Stomach smooth muscle (tissue), 2 donors: ENCODE results near the gene MCM3.

ENCODE experiments used
- H3K27ac ChIP-seq: one replicate; pipeline ENCODE4 v1.7.0; 2013; ENCODE audit warnings: mild to moderate bottlenecking, low read length, inconsistent platforms
- H3K27me3 ChIP-seq, 2 donors: one replicate each; pipeline ENCODE4 v1.7.0; 2013; ENCODE audit warnings: low read length in 2 of 2; ENCODE audit not compliant: insufficient read depth in 2 of 2, control insufficient read depth in 1 of 2
- H3K36me3 ChIP-seq, 2 donors: one replicate each; pipeline ENCODE4 v1.7.0; 2013; ENCODE audit warnings: low read length in 2 of 2; ENCODE audit not compliant: control insufficient read depth in 2 of 2, insufficient read depth in 2 of 2
- H3K4me1 ChIP-seq: one replicate; pipeline ENCODE4 v1.7.0; 2013; ENCODE audit warnings: low read length; ENCODE audit not compliant: control insufficient read depth, insufficient read depth
- H3K4me3 ChIP-seq, 2 donors: one replicate each; pipeline ENCODE4 v1.7.0; 2013; ENCODE audit warnings: low read length in 2 of 2
- H3K9ac ChIP-seq, 2 donors: one replicate each; pipeline ENCODE4 v1.7.0; 2013; ENCODE audit warnings: low read length in 2 of 2, mild to moderate bottlenecking in 1 of 2
- H3K9me3 ChIP-seq, 2 donors: one replicate each; pipeline ENCODE4 v1.7.0; 2013; ENCODE audit warnings: low read length in 2 of 2; ENCODE audit not compliant: control insufficient read depth in 2 of 2
- donor health status: healthy.
- donor health status: Pancreatic carcinoma.

Gene MCM3

DNA sequence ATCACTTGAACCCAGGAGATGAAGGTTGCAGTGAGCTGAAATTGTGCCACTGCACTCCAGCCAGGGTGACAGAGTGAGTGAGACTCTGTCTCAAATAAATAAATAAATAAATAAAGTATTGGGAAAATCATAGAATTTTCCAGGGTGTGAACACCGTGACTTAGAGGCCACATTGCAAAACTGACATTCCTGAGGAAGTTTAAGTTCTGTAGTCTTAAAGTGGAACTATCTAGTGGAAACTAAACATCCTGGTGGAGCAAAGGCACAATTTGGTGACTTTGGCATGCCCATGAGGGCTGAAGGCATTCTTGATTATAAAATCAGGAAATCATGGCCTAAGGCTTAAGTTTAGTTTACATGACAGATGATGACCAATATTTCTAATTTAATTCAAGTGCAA lies 32.7 kb upstream of the MCM3 start:
- H3K27ac ChIP-seq: no peak overlapping the region

DNA sequence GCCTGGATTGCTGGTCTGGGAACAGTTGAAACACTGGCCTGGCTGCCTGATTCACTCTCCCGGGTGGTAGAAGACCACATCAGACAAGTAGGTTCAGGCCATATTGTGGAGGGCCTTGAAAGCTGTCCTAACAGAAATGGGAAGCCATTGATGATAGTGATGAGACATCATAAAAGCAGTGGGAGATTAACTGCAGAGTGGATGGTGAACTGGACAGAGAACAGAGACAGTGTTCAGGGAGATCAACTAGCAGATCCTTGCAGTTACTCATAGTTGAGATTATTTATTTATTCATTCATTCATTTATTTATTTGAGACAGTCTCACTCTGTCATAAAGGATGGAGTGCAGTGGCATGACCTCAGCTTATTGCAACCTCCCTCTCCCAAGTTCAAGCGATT lies 30.2 kb upstream of the MCM3 start:
- no peak overlapping the region for H3K27ac ChIP-seq
- H3K27me3 ChIP-seq: no peaks in the 10 kb centered on the region
- H3K9me3 ChIP-seq: no peaks in the 10 kb centered on the region
- H3K4me3 ChIP-seq: no peak overlapping the region
- no peaks in the 10 kb centered on the region for H3K36me3 ChIP-seq
- no peaks in the 10 kb centered on the region for H3K4me1 ChIP-seq
- no peak overlapping the region for H3K9ac ChIP-seq

More for the DNA sequence above, 32.7 kb upstream of the MCM3 start:
- no peak overlapping the region for H3K9ac ChIP-seq
- H3K36me3 ChIP-seq: no peaks in the 10 kb centered on the region
- H3K4me1 ChIP-seq: no peaks in the 10 kb centered on the region
- no peak overlapping the region for H3K4me3 ChIP-seq
- H3K9me3 ChIP-seq: no peaks in the 10 kb centered on the region
- H3K27me3 ChIP-seq: no peaks in the 10 kb centered on the region

DNA sequence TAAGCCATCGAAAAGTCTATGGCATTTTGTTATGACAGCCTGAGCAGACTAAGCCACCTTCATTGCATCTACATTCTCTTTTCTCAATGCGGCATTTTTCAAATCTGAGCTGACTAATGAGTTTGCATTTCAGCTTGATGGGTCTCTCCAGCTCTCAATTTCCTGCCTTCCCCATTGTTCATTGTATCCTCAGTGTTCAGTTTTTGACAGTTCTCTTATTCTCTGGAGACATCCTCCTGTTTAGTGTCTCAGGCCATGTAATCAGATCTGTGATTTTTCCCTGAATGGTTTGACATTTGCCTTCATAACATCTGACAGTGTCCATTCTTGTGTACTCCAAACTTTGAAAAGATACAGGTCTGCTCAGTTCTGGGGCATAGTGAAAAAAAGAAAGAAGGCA lies 27.9 kb upstream of the MCM3 start:
- Histone ChIP-seq H3K9me3 (no peaks in the 10 kb centered on the region), H3K4me1 (no peaks in the 10 kb centered on the region), H3K27me3 (no peaks in the 10 kb centered on the region), H3K36me3 (no peaks in the 10 kb centered on the region), H3K4me3 (no peak overlapping the region), H3K9ac (no peak overlapping the region), H3K27ac (no peak overlapping the region)

DNA sequence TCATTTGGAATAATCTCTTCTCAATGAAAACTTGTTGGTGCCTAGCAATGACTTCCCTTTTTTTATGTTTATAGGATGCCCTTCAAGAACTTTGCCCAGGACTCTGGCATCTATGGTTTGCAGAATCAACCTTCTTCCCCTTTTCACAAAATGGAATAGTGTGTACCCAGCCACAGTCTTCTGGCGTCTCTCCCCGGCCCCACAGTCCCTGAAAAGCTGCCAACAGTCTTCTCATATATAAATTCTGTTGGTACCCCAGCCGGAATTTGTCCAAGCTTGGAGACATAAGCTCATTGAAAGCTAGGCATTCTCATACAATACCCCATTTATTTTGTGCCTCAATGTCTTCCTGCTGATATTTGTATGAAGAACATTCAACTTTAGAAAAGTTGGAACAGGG lies 26.4 kb upstream of the MCM3 start:
- no peak overlapping the region for H3K9ac ChIP-seq
- H3K36me3 ChIP-seq: no peaks in the 10 kb centered on the region
- no peak overlapping the region for H3K4me3 ChIP-seq
- H3K27ac ChIP-seq: no peak overlapping the region
- no peaks in the 10 kb centered on the region for H3K4me1 ChIP-seq
- no peaks in the 10 kb centered on the region for H3K9me3 ChIP-seq
- no peaks in the 10 kb centered on the region for H3K27me3 ChIP-seq

DNA sequence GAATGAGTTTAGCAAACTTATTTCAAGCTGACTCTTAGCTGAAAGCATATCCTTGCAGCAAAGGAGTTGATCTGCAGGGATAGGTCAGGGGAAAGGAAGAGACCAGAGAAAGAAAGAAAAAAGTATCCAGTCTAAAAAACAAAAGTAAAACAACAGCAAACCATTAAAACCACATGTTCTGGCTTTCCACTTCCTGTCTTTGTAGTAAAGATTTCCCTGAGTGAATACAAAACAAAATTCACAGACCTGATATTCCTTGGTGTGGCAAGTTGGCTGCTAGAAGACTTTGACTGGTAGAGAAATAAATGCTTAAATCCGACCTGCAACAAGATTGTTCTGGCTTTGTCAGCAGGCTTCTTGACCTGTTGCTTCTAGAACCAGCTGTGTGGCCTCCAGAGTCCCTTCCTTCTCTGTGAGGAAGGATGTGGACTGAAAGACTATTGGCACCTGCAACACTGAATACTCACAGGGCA lies 23.4 kb upstream of the MCM3 start:
- Histone ChIP-seq H3K36me3 (no peaks in the 10 kb centered on the region), H3K9me3 (no peaks in the 10 kb centered on the region), H3K9ac (no peak overlapping the region), H3K4me3 (no peak overlapping the region), H3K27me3 (no peaks in the 10 kb centered on the region), H3K4me1 (peaks cover 7% of the 10 kb centered on the region), H3K27ac (no peak overlapping the region)

DNA sequence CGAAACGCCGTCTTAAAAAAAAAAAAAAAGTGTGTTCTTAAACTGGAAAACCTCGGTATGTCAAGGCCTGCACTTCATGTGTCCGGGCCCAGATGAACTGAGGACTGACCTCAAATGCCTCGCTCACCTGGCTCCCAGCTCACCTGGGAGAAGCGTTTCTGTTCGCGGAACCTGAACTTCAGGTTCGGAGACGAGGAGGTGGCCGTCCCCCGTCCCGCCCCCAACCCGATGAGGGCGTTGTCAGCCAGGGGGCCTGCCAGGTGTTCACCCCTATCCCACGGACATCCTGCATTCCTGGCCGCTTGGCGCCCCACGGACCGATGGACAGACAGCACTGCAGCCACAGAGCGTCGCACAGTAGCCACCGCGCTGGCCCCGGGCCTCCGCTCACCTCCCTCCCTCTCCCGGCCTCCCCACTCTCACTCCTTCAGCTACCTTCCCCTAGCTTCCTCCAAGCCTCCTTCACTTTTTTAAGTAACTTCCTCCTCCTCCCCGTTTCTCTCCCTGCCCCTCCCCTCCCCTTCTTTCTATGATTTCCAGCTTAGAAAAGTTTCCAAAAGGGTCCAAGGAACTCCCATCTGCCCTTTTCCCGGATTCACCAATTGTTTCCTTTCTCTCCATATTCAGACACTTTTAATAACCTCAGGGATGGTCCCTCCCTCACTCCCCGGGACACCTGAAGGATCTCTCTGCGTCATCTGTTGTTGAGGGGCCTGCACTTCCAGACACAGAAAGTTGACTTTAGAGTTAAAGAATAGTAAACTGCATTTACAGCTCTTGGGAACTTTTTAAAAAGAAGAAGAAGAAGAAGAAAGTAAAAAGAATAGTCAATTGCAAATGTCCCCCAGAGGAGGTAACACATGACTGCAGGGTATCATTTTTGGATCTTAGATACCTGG lies 22.7 kb upstream of the MCM3 start:
- H3K9ac ChIP-seq: no peak overlapping the region
- H3K4me3 ChIP-seq: no peak overlapping the region
- no peak overlapping the region for H3K27ac ChIP-seq
- no peaks in the 10 kb centered on the region for H3K9me3 ChIP-seq
- peaks cover 7% of the 10 kb centered on the region for H3K4me1 ChIP-seq
- H3K27me3 ChIP-seq: no peaks in the 10 kb centered on the region
- no peaks in the 10 kb centered on the region for H3K36me3 ChIP-seq

DNA sequence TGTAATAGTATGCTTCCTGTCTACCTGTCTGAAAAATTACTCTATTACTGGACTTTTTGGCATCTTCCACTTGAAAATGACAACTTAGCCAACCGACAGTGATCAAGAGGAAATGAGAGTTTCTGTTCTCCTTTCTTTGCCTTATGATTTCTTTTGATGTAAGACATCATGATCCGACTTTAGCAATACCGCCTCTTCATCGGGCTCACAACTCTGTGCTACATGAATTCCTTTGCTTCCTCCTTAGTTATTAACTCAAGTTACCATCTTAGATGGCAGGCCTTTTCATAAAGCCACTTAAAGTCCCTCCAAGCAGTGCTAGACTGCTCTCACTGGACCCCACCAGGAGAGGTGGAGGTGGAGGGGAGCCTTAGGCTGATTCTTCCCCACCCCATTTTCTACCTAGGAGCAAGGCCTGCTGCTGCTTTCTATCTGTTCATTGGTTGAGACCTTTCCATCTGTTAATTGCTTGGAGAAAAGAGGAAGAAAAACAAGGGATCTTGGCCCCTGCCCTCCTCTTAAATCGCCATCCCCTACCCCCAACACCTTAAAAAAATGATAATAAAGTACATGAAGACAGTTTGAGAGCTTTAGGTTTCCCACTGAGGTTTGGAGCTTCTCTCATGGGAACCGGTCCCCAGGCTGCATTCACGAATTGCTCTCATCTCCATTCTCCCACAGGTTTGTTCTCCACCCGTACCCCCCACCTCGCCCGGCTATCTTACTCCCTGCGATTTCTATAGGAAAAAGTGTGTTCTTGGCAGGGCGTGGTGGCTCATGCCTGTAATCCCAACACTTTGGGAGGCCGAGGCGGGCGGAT lies 21.6 kb upstream of the MCM3 start:
- Histone ChIP-seq H3K27ac (peak overlapping the region; percentile 56), H3K27me3 (no peaks in the 10 kb centered on the region), H3K9ac (no peak overlapping the region), H3K9me3 (no peaks in the 10 kb centered on the region), H3K4me1 (peaks cover 7% of the 10 kb centered on the region), H3K4me3 (no peak overlapping the region), H3K36me3 (no peaks in the 10 kb centered on the region)

DNA sequence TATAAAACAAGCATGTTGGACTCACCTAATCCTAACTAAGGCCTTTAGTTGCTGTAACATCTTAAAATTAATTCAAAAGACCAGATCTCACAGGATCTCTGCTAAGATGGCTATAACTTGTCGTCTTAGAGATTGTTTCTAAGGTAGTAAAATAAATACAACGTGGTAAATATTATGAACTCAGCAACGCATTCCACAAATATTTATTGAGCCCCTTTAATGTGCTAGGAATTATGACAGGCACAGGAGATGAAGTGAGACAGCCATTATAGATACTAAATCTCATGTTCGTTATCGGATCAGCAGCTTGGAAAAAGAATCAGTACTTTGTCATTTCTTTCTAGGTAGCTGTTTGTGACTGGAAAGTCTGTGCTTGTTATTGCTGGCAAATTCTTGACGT lies 20.9 kb upstream of the MCM3 start:
- no peak overlapping the region for H3K9ac ChIP-seq
- peaks cover 7% of the 10 kb centered on the region for H3K4me1 ChIP-seq
- H3K4me3 ChIP-seq: peak overlapping the region in 1 of 2 donors; percentile 50
- H3K27ac ChIP-seq: peak overlapping the region; percentile 56
- H3K27me3 ChIP-seq: no peaks in the 10 kb centered on the region
- no peaks in the 10 kb centered on the region for H3K36me3 ChIP-seq
- no peaks in the 10 kb centered on the region for H3K9me3 ChIP-seq

DNA sequence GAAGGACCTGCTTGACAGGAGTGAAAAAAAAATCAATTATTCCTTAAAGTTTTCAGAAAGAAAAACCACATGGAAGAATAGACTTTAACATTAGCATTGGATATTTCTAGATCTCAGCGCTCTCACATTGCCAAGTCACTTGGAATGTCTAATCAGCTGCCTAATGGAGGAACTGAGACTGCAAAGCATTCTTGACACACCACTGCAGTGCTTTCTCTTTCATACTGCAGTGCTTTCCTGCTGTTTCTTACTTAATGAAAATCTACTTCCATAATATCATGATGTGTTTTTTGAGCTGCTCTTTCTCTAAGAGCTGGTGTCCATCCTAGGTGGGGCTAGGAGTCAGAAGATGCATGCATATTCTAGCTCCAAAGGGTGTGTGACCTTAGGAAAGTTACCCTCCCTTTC lies 20.4 kb upstream of the MCM3 start:
- Histone ChIP-seq H3K4me3 (peak overlapping the region in 1 of 2 donors; percentile 50), H3K4me1 (peaks cover 7% of the 10 kb centered on the region), H3K9me3 (no peaks in the 10 kb centered on the region), H3K27me3 (no peaks in the 10 kb centered on the region), H3K9ac (peak overlapping the region in 1 of 2 donors; percentile 4), H3K27ac (peak overlapping the region; percentile 56), H3K36me3 (no peaks in the 10 kb centered on the region)

DNA sequence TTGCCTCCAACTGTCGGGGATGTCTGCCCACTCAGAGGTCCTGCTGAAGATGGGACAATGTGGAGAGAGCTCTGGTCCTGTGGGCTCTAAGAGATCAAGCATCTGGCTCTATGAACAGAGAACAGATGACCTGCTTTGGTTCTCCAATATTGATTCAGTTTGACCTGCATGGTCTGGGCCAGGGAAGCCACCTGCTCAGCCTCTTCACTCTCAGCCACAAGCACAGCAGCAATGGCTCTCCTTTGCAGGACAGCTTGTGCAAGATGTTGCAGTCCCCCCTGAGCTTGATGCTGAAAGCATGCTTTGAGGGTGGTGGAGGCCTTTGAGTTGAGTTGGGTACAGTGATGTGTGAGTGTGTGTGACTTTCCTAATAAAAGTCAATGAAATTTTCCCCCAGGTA lies 18.6 kb upstream of the MCM3 start:
- Histone ChIP-seq H3K27ac (no peak overlapping the region), H3K27me3 (no peaks in the 10 kb centered on the region)

More for the DNA sequence above, 18.6 kb upstream of the MCM3 start:
- no peak overlapping the region for H3K4me3 ChIP-seq
- no peaks in the 10 kb centered on the region for H3K36me3 ChIP-seq
- no peak overlapping the region for H3K9ac ChIP-seq
- no peaks in the 10 kb centered on the region for H3K9me3 ChIP-seq
- H3K4me1 ChIP-seq: peaks cover 7% of the 10 kb centered on the region
